Effector memory CD4-positive, alpha-beta T cell (primary cell): ENCODE measurements around the gene CLTB.
A peak's percentile ranks its signal among the peaks of the same experiment; 100 is the strongest.
"Not testable (repeated sequence)": the region's sequence is repeated elsewhere in the genome, so short reads cannot be mapped to it uniquely, and the experiment has no call there.

Experiments used
- DNase-seq, 3 donors: peaks; one replicate each; pipeline ENCODE4 v3.0.0-alpha.2; 2020
- H3K27ac ChIP-seq: 2 replicates; pipeline ENCODE4 v1.7.0; 2013; ENCODE audit warnings: mild to moderate bottlenecking, low read length, moderate library complexity; ENCODE audit not compliant: insufficient read depth, poor library complexity, severe bottlenecking
- H3K27me3 ChIP-seq: replicated peaks from 2 replicates; pipeline ENCODE4 v1.7.0; 2013; ENCODE audit warnings: mild to moderate bottlenecking, low read length; ENCODE audit not compliant: insufficient read depth, control insufficient read depth, poor library complexity, severe bottlenecking
- H3K36me3 ChIP-seq: 2 replicates; pipeline ENCODE4 v1.7.0; 2013; ENCODE audit warnings: mild to moderate bottlenecking, low read length, moderate library complexity; ENCODE audit not compliant: control insufficient read depth, insufficient read depth
- H3K4me1 ChIP-seq: 2 replicates; pipeline ENCODE4 v1.7.0; 2013; ENCODE audit warnings: low read length, mild to moderate bottlenecking; ENCODE audit not compliant: control insufficient read depth, insufficient read depth, poor library complexity, severe bottlenecking
- H3K4me3 ChIP-seq: 2 replicates; pipeline ENCODE4 v1.7.0; 2013; ENCODE audit warnings: low read length, low read depth, mild to moderate bottlenecking; ENCODE audit not compliant: insufficient read depth, poor library complexity, severe bottlenecking
- H3K9me3 ChIP-seq: 2 replicates; pipeline ENCODE4 v1.7.0; 2013; ENCODE audit warnings: mild to moderate bottlenecking, low read length, moderate library complexity; ENCODE audit not compliant: control insufficient read depth

Gene CLTB

GRCh38 chr5:176446884-176447590 lies 30.7 kb upstream of the CLTB start:
- Histone ChIP-seq H3K36me3 (no peaks in the 10 kb centered on the region), H3K27ac (peak overlapping the region; percentile 95), H3K4me3 (peak overlapping the region; percentile 77), H3K27me3 (no peaks in the 10 kb centered on the region), H3K9me3 (no peaks in the 10 kb centered on the region), H3K4me1 (peaks cover 6% of the 10 kb centered on the region)
- DNase-seq: no peak

DNA sequence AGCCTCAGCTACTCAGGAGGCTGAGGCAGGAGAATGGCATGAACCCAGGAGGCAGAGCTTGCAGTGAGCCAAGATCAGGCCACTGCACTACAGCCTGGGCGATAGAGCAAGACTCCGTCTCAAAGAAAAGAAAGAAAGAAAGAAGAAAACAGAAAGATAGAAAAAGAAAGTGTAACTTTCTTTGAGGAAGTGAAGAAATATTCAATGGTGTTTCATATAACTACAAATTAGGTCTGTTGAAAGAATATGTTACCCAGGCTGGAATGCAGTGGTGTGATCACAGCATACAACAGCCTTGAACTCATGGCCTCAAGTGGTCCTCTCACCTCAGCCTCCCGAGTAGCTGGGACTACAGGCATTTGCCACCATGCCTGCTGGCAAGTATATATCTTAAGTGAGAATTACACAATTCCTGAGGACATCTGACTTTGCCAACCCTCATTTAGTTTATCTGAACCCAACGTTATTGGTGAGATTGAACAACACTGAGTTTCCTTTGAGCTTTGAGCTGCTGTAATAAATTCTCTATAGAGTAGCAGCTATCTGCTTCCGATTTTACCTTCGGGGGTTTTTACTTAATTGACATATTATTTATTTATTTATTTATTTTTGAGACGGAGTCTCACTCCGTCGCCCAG lies 29.8 kb upstream of the CLTB start:
- no peak overlapping the region for H3K4me3 ChIP-seq
- no peaks in the 10 kb centered on the region for H3K9me3 ChIP-seq
- no peaks in the 10 kb centered on the region for H3K27me3 ChIP-seq
- no peak for DNase-seq
- no peaks in the 10 kb centered on the region for H3K36me3 ChIP-seq
- no peak overlapping the region for H3K27ac ChIP-seq
- peaks cover 6% of the 10 kb centered on the region for H3K4me1 ChIP-seq

GRCh38 chr5:176444742-176445141 lies 28.4 kb upstream of the CLTB start:
- peaks cover 4% of the 10 kb centered on the region for H3K4me1 ChIP-seq
- no peaks in the 10 kb centered on the region for H3K27me3 ChIP-seq
- no peak overlapping the region for H3K4me3 ChIP-seq
- no peak overlapping the region for H3K27ac ChIP-seq
- no peak for DNase-seq
- H3K36me3 ChIP-seq: no peaks in the 10 kb centered on the region
- H3K9me3 ChIP-seq: no peaks in the 10 kb centered on the region

GRCh38 chr5:176442911-176443310 lies 26.6 kb upstream of the CLTB start:
- H3K27ac ChIP-seq, H3K4me3 ChIP-seq, H3K27me3 ChIP-seq, H3K9me3 ChIP-seq, H3K36me3 ChIP-seq, H3K4me1 ChIP-seq, DNase-seq: not testable (repeated sequence)

- H3K36me3 ChIP-seq: no peaks in the 10 kb centered on the region
- no peaks in the 10 kb centered on the region for H3K27me3 ChIP-seq
- no peak overlapping the region for H3K27ac ChIP-seq
- no peak for DNase-seq
- H3K4me1 ChIP-seq: peaks cover 4% of the 10 kb centered on the region
- no peaks in the 10 kb centered on the region for H3K9me3 ChIP-seq
- H3K4me3 ChIP-seq: no peak overlapping the region
Observed at GRCh38 chr5:176441921-176442323, 25.6 kb upstream of the CLTB start.

DNA sequence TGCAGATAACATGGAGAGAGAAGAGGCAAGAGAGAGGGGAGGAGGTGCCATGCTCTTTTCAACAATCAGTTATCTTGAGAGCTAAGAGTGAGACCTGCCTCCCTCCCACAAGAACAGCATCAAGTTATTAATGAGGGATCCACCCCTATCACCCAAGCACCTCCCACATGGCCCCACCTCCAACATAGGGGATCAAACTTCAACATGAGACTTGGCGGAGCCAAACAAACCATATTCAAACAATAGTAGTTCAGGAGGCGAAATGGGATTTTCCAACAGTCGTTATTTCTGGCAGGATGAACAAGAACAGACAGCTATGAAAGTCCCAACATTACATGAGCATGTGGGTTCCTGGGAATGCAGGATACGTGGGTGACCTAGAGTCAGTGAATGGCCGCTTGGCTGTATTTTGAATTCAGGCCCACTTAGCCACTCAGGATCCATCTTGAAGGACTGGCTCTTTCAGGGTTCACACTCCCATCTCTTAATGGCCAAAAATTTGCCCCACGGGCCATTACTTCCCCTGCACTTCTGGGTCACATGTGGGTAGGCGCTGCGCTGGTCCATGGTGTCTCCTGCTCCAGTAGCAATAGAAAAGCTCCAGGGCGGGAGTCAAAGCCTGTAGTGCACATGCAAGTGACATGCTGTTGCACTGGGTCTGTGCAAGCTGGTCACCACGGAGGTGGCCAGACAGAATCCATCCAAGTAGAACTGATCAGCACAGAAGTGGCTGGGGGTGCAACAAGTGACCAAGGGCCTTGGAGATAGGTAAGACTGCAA lies 24.8 kb upstream of the CLTB start:
- no peaks in the 10 kb centered on the region for H3K9me3 ChIP-seq
- no peak overlapping the region for H3K27ac ChIP-seq
- no peak for DNase-seq

GRCh38 chr5:176438959-176439757 lies 22.8 kb upstream of the CLTB start:
- Histone ChIP-seq H3K36me3 (no peaks in the 10 kb centered on the region), H3K27ac (no peak overlapping the region), H3K9me3 (no peaks in the 10 kb centered on the region), H3K4me3 (no peak overlapping the region), H3K4me1 (peaks cover 6% of the 10 kb centered on the region), H3K27me3 (no peaks in the 10 kb centered on the region)
- DNase-seq: no peak

More for the DNA sequence above, 24.8 kb upstream of the CLTB start:
- Histone ChIP-seq H3K4me1 (peaks cover 6% of the 10 kb centered on the region), H3K36me3 (no peaks in the 10 kb centered on the region), H3K4me3 (no peak overlapping the region), H3K27me3 (no peaks in the 10 kb centered on the region)

DNA sequence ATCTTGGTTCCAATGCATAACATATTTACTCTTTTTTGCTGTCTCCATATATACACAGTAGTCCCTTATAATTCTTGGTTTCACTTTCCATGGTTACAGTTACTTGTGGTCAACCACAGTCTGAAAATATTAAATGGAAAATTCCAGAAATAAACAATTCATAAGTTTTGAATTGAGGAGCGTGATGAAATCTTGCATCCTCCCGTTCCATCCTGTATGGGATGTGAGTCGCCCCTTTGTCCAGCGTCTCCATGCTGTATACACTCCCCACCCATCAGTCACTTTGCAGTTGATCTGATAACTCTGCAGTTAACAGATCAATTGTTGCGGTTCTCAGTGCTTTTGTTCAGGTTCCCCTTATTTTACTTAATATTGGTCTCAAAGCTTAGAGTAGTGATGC lies 20.3 kb upstream of the CLTB start:
- Histone ChIP-seq H3K4me3 (peak overlapping the region; percentile 29), H3K27ac (no peak overlapping the region), H3K9me3 (no peaks in the 10 kb centered on the region), H3K36me3 (no peaks in the 10 kb centered on the region), H3K27me3 (no peaks in the 10 kb centered on the region), H3K4me1 (peaks cover 6% of the 10 kb centered on the region)
- DNase-seq: no peak

DNA sequence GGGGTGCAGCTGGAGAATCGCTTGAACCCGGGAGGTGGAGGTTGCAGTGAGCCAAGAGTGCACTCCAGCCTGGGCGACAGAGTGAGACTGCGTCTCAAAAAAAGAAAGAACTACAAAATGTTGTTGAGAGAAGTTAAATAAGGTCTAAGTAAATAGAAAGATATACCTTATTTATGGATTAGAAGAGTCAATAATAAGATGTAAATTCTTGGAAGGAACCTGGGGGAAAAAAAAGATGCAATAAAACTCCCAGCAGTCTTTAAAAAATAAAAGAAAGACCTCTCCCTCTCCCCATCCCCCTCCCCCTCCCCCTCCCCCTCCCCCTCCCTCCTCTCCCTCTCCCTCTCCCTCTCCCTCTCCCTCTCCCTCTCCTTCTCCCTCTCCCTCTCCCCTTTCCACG lies 16.4 kb upstream of the CLTB start:
- DNase-seq: no peak

More for the DNA sequence above, 16.4 kb upstream of the CLTB start:
- Histone ChIP-seq H3K27me3 (no peaks in the 10 kb centered on the region), H3K36me3 (no peaks in the 10 kb centered on the region), H3K27ac (no peak overlapping the region), H3K9me3 (no peaks in the 10 kb centered on the region), H3K4me3 (no peak overlapping the region), H3K4me1 (peaks cover 6% of the 10 kb centered on the region)
